Renal pelvis (tissue), 4 donors: ENCODE data around the gene BRAT1. TPM values are rescaled to one million over a fixed set of nuclear protein-coding genes. Genes with fewer than 3 reads are reported as not detected.
A peak's percentile ranks its signal among the peaks of the same experiment; 100 is the strongest.

ENCODE experiments used
- DNase-seq: peaks from one replicate; pipeline ENCODE4 v3.0.0-alpha.2; 2013
- polyA plus RNA-seq, 3 donors: library from polyadenylated mRNA; unstranded; fragments of 120-200 nt; gene quantifications; one replicate each; pipeline ENCODE4 v1.2.1, GENCODE V29; 2013; ENCODE audit not compliant: insufficient read length in 3 of 3

The BRAT1 gene
- polyA plus RNA-seq, 3 donors = 30.2 to 42.4 (median 40.8) TPM

GRCh38 chr7:2525658-2526630 lies 29.4 kb downstream of the BRAT1 start:
- DNase-seq = no peak

- no peak for DNase-seq
Measured at GRCh38 chr7:2524808-2525657, 30.3 kb downstream of the BRAT1 start.

- peak; percentile 42 for DNase-seq
Measured at GRCh38 chr7:2523941-2524807, 31.1 kb downstream of the BRAT1 start.

- no peak for DNase-seq
Measured at GRCh38 chr7:2523461-2523936, 31.8 kb downstream of the BRAT1 start.

- peak; percentile 75 for DNase-seq
Measured at GRCh38 chr7:2522780-2523433, 32.4 kb downstream of the BRAT1 start.

GRCh38 chr7:2521952-2522591 lies 33.3 kb downstream of the BRAT1 start:
- DNase-seq = no peak

- no peak for DNase-seq
Measured at GRCh38 chr7:2521341-2521745, 34.0 kb downstream of the BRAT1 start.

GRCh38 chr7:2520761-2521290 lies 34.5 kb downstream of the BRAT1 start:
- DNase-seq = no peak

GRCh38 chr7:2520131-2520760 lies 35.1 kb downstream of the BRAT1 start:
- no peak for DNase-seq

- peak; percentile 89 for DNase-seq
Measured at GRCh38 chr7:2519119-2519930, 36.0 kb downstream of the BRAT1 start, which contains the start of gene LFNG. Gene LFNG, plus strand, starts transcription at chr7:2519774. Its CDS starts 88 bp downstream, at chr7:2519862.

GRCh38 chr7:2518737-2519118 lies 36.6 kb downstream of the BRAT1 start:
- DNase-seq = peak; percentile 44

- no peak for DNase-seq
Measured at GRCh38 chr7:2517678-2518507, 37.4 kb downstream of the BRAT1 start.

GRCh38 chr7:2517026-2517425 lies 38.3 kb downstream of the BRAT1 start:
- DNase-seq = peak; percentile 55

GRCh38 chr7:2516194-2516555 lies 39.1 kb downstream of the BRAT1 start:
- DNase-seq = peak; percentile 56

- no peak for DNase-seq
Measured at GRCh38 chr7:2515424-2516193, 39.7 kb downstream of the BRAT1 start.

GRCh38 chr7:2514473-2515423 lies 40.6 kb downstream of the BRAT1 start:
- no peak for DNase-seq
